PC-3 (cell line): ENCODE results near the gene UTS2R.

Source experiments
- EZH2phosphoT487 ChIP-seq: fragments of 300-600 bp; sonication (generic); IDR thresholded peaks from 2 replicates; pipeline ENCODE4 v1.6.1; 2018; ENCODE audit warnings: mild to moderate bottlenecking, antibody characterized with exemption, low read length, borderline replicate concordance
- TF ChIP-seq, protein P1 (sequence below): fragments of 300-600 bp; sonication (generic); conservative IDR thresholded peaks from 2 replicates; pipeline ENCODE4 v1.5.1; 2017; ENCODE audit warnings: antibody characterized with exemption, low read depth, mild to moderate bottlenecking, low read length

- TF ChIP-seq EZH2phosphoT487 = no peak
- TF ChIP-seq, protein P1, sequence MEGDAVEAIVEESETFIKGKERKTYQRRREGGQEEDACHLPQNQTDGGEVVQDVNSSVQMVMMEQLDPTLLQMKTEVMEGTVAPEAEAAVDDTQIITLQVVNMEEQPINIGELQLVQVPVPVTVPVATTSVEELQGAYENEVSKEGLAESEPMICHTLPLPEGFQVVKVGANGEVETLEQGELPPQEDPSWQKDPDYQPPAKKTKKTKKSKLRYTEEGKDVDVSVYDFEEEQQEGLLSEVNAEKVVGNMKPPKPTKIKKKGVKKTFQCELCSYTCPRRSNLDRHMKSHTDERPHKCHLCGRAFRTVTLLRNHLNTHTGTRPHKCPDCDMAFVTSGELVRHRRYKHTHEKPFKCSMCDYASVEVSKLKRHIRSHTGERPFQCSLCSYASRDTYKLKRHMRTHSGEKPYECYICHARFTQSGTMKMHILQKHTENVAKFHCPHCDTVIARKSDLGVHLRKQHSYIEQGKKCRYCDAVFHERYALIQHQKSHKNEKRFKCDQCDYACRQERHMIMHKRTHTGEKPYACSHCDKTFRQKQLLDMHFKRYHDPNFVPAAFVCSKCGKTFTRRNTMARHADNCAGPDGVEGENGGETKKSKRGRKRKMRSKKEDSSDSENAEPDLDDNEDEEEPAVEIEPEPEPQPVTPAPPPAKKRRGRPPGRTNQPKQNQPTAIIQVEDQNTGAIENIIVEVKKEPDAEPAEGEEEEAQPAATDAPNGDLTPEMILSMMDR = no peak
These were observed 23.1 kb upstream of the UTS2R start for GRCh38 chr17:82348434-82348833.
